Aorta (tissue), 5 donors: Measurements from ENCODE around the gene TBATA. TPM values are rescaled to one million over a fixed set of nuclear protein-coding genes. Genes with fewer than 3 reads are reported as not detected.
A peak's percentile ranks its signal among the peaks of the same experiment; 100 is the strongest.

ENCODE experiments used
- ATAC-seq: fragments of 200-7000 bp; cut with Tn5 transposase; one replicate; pipeline ENCODE4 v1.9.1; 2022; ENCODE audit warnings: moderate library complexity; ENCODE audit not compliant: low FRiP score
- DNase-seq, 2 donors: peaks; one replicate each; pipeline ENCODE4 v3.0.0-alpha.2; 2020
- H3K27ac ChIP-seq, 2 donors: one replicate each; pipeline ENCODE4 v1.5.1; 2013; ENCODE audit warnings: low read length in 2 of 2, mild to moderate bottlenecking in 2 of 2, moderate library complexity in 2 of 2, control low read depth in 1 of 2, inconsistent platforms in 1 of 2, low read depth in 1 of 2
- H3K27me3 ChIP-seq, 2 donors: one replicate each; pipeline ENCODE4 v1.6.1; 2013; ENCODE audit warnings: control low read depth in 1 of 2, low read length in 1 of 2, mild to moderate bottlenecking in 1 of 2, moderate library complexity in 1 of 2; ENCODE audit not compliant: insufficient read depth in 2 of 2, control insufficient read depth in 1 of 2
- H3K36me3 ChIP-seq, 2 donors: one replicate each; pipeline ENCODE4 v1.6.1; 2013; ENCODE audit warnings: control low read depth in 1 of 2, low read length in 1 of 2, mild to moderate bottlenecking in 1 of 2; ENCODE audit not compliant: insufficient read depth in 2 of 2, control insufficient read depth in 1 of 2
- H3K4me1 ChIP-seq, 2 donors: one replicate each; pipeline ENCODE4 v1.6.1; 2013; ENCODE audit warnings: low read length in 2 of 2, control low read depth in 1 of 2, mild to moderate bottlenecking in 1 of 2, moderate library complexity in 1 of 2; ENCODE audit not compliant: insufficient read depth in 2 of 2, control insufficient read depth in 1 of 2
- H3K4me3 ChIP-seq, 2 donors: one replicate each; pipeline ENCODE4 v1.5.1; 2013; ENCODE audit warnings: low read length in 2 of 2, control low read depth in 1 of 2, mild to moderate bottlenecking in 1 of 2
- H3K9me3 ChIP-seq: one replicate; pipeline ENCODE4 v1.6.1; 2013; ENCODE audit warnings: mild to moderate bottlenecking, low read length; ENCODE audit not compliant: control insufficient read depth
- WGBS, 2 donors: extraction: QIAGEN DNeasy Blood & Tissue Kit; methylation state at CpG; one replicate each; pipeline ENCODE4 v1.1.7; 2013; 5-methylcytosine and 5-hydroxymethylcytosine counted together
- intact Hi-C, 2 donors: fragments of 100-400 bp; cut with DNase I; formaldehyde crosslinking; loops; one replicate each; pipeline versions ENCODE4 v1.14.2 to v1.15.0; 2022
- polyA plus RNA-seq, 2 donors: library from polyadenylated mRNA; stranded (reverse); fragments of 200-250 nt; gene quantifications; one replicate each; pipeline ENCODE4 v1.2.3, GENCODE V29; 2013
- total RNA-seq, 2 donors: library from RNA; stranded (reverse); fragmentation: NEBNext Ultra II Directional; extraction: Animal tissue kit (Norgen Biotek cat#: 25700); gene quantifications; one replicate each; pipeline ENCODE4 v1.2.1, GENCODE V29; 2021
- donor health status: healthy with polysubstance abuse.
- donor health status: Bipolar disorder and iron deficiency.
- donor health status: DM: no; HTN: no; CAD: no.
- donor health status: DM: no; HTN: no; CAD: no.
- donor health status: DM: yes; HTN: yes; CAD: no.

TBATA gene
- total and polyA plus RNA-seq, 4 donors: not detected

- Histone ChIP-seq H3K9me3 (no peaks in the 10 kb centered on the region), H3K4me1 (no peaks in the 10 kb centered on the region), H3K27me3 (no peaks in the 10 kb centered on the region), H3K4me3 (no peak overlapping the region), H3K36me3 (no peaks in the 10 kb centered on the region), H3K27ac (no peak overlapping the region)
- WGBS, 2 donors: 80 to 82% methylated on average over 5 of the region's 5 CpGs
- ATAC-seq (no peak), DNase-seq (no peak)
- intact Hi-C loops: no loop called here
Observed at GRCh38 chr10:70799124-70799523, 13.9 kb upstream of the TBATA start.

- intact Hi-C loops: no loop called here
- DNase-seq: no peak
Observed at GRCh38 chr10:70797840-70798239, 12.7 kb upstream of the TBATA start.

GRCh38 chr10:70795613-70796012 is 10.4 kb upstream of the TBATA start:
- 94 to 96% methylated on average over 1 of the region's 1 CpG for WGBS, 2 donors
- H3K27me3 ChIP-seq: no peaks in the 10 kb centered on the region
- no peak overlapping the region for H3K4me3 ChIP-seq
- intact Hi-C loops: no loop called here
- H3K9me3 ChIP-seq: no peaks in the 10 kb centered on the region
- no peaks in the 10 kb centered on the region for H3K4me1 ChIP-seq
- DNase-seq (no peak), ATAC-seq (no peak)
- no peaks in the 10 kb centered on the region for H3K36me3 ChIP-seq
- H3K27ac ChIP-seq: no peak overlapping the region

More at GRCh38 chr10:70797840-70798239, 12.7 kb upstream of the TBATA start:
- 75% methylated on average over 7 of the region's 7 CpGs for WGBS, 2 donors
- no peaks in the 10 kb centered on the region for H3K36me3 ChIP-seq
- no peaks in the 10 kb centered on the region for H3K27me3 ChIP-seq
- no peaks in the 10 kb centered on the region for H3K9me3 ChIP-seq
- ATAC-seq: no peak
- no peak overlapping the region for H3K4me3 ChIP-seq
- no peak overlapping the region for H3K27ac ChIP-seq
- no peaks in the 10 kb centered on the region for H3K4me1 ChIP-seq

- no peak for DNase-seq
- WGBS, 2 donors: 71 to 84% methylated on average over 5 of the region's 5 CpGs
- no peaks in the 10 kb centered on the region for H3K27me3 ChIP-seq
- peak overlapping the region in 1 of 2 donors; percentile 10 for H3K4me3 ChIP-seq
- H3K27ac ChIP-seq: no peak overlapping the region
- H3K36me3 ChIP-seq: no peaks in the 10 kb centered on the region
- ATAC-seq: no peak
- no peaks in the 10 kb centered on the region for H3K4me1 ChIP-seq
- H3K9me3 ChIP-seq: no peaks in the 10 kb centered on the region
- intact Hi-C loops: no loop called here
Observed at GRCh38 chr10:70791386-70792039, 6.3 kb upstream of the TBATA start.

- no peak for ATAC-seq
- Histone ChIP-seq H3K9me3 (no peaks in the 10 kb centered on the region), H3K4me1 (no peaks in the 10 kb centered on the region), H3K27ac (no peak overlapping the region), H3K27me3 (no peaks in the 10 kb centered on the region), H3K36me3 (no peaks in the 10 kb centered on the region), H3K4me3 (no peak overlapping the region)
- no peak for DNase-seq
- 63 to 77% methylated on average over 5 of the region's 5 CpGs for WGBS, 2 donors
- intact Hi-C loops: no loop called here
Observed at GRCh38 chr10:70786799-70787415, 1.7 kb upstream of the TBATA start.

GRCh38 chr10:70784471-70784870 is 706 bp downstream of the TBATA start:
- no peaks in the 10 kb centered on the region for H3K27me3 ChIP-seq
- H3K27ac ChIP-seq: no peak overlapping the region
- DNase-seq: no peak
- no peaks in the 10 kb centered on the region for H3K4me1 ChIP-seq
- intact Hi-C loops: no loop called here
- ATAC-seq: no peak
- H3K36me3 ChIP-seq: no peaks in the 10 kb centered on the region
- H3K4me3 ChIP-seq: no peak overlapping the region
- WGBS, 2 donors: 74 to 86% methylated on average over 2 of the region's 2 CpGs
- H3K9me3 ChIP-seq: no peaks in the 10 kb centered on the region

- intact Hi-C loops: no loop called here
- ATAC-seq (no peak), DNase-seq (no peak)
- H3K27ac ChIP-seq: no peak overlapping the region
- no peaks in the 10 kb centered on the region for H3K27me3 ChIP-seq
- H3K9me3 ChIP-seq: no peaks in the 10 kb centered on the region
- 84 to 86% methylated on average over 5 of the region's 5 CpGs for WGBS, 2 donors
- H3K4me1 ChIP-seq: no peaks in the 10 kb centered on the region
- no peak overlapping the region for H3K4me3 ChIP-seq
- no peaks in the 10 kb centered on the region for H3K36me3 ChIP-seq
Observed at GRCh38 chr10:70784016-70784415, 1.2 kb downstream of the TBATA start.

GRCh38 chr10:70782746-70783680 is 2.2 kb downstream of the TBATA start:
- 87% methylated on average over 11 of the region's 11 CpGs for WGBS, 2 donors
- Histone ChIP-seq H3K9me3 (no peaks in the 10 kb centered on the region), H3K4me1 (no peaks in the 10 kb centered on the region), H3K27ac (no peak overlapping the region), H3K27me3 (no peaks in the 10 kb centered on the region), H3K36me3 (no peaks in the 10 kb centered on the region), H3K4me3 (no peak overlapping the region)
- DNase-seq (peak in 1 of 2 donors; percentile 72), ATAC-seq (no peak)
- intact Hi-C loops: no loop called here
